T-helper 2 cell (primary cell): ENCODE results near the gene MYO1D.
A peak's percentile ranks its signal among the peaks of the same experiment; 100 is the strongest.
"Not testable (repeated sequence)": the region's sequence is repeated elsewhere in the genome, so short reads cannot be mapped to it uniquely, and the experiment has no call there.

Experiments used
- DNase-seq, 5 experiments: peaks; one replicate each; pipeline versions ENCODE4 v3.0.0 to v3.0.0-alpha.2; 2012 to 2022

MYO1D gene

DNA sequence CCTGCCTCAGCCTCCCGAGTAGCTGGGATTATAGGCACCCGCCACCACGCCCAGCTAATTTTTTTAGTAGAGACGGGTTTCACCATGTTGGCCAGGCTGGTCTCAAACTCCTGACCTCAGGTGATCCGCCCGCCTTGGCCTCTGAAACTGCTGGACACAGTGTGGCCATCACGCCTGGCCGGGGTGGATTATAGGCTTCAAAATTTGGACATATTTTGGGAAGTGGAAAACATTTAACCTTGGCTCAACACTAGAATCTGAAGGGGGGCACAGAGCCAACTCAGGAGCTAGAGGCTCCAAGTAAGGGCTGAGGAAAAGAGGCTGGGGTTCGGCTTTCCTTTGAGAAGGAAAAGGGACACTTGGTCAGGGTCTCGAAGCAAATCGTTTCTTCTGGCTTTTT is 392.3 kb downstream of the MYO1D start:
- DNase-seq = no peak

DNA sequence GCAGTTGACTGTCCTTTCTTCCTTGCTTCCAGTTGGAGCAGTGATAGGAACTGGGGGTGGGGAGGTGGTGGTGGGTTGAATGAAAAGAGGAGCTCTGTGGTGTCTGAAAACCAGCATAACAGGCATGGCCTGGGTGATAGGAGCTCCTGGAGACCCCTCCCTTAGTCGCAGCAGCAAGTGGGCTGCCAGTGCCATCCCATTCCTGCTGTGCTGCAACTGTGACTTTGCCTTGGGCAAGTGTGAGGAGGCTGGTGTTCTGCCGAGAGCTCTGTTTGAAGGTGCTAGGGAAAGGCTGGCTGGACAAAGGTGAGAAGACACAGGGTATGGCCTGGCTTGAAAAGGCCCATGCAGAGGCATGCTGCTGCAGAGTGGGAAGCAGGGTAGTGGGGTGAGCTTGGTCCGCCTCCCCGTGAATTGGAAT is 392.9 kb downstream of the MYO1D start:
- DNase-seq = no peak

DNA sequence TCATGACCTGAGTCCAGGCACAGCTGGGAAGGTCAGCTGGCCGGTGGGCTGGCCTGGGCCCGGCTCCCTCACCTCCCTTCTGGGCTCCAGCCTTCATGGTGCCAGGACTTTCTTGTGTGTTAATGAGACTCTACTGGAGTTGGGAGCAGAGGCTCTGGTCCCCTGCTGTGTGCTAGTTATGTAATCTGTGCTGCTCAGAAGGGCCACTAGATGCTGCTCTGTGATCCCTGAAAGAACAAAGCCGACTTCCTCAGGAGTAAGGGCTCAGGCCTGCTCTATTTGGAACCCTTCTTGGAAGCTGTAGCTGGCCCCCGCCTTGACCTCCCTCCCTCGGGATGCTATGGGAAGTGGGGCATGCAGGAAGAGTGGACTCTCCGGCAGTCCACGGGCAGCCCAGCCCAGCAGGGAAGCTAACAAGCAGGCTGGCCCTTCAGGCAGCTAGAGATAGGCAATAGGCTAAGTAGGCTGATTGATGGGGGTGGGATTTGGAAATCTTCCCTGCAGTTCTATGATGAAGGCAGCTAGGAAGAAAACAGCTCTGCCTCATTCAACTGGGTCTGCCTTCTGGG is 393.4 kb downstream of the MYO1D start:
- peak in 1 of 5 experiments; percentile 53 for DNase-seq

DNA sequence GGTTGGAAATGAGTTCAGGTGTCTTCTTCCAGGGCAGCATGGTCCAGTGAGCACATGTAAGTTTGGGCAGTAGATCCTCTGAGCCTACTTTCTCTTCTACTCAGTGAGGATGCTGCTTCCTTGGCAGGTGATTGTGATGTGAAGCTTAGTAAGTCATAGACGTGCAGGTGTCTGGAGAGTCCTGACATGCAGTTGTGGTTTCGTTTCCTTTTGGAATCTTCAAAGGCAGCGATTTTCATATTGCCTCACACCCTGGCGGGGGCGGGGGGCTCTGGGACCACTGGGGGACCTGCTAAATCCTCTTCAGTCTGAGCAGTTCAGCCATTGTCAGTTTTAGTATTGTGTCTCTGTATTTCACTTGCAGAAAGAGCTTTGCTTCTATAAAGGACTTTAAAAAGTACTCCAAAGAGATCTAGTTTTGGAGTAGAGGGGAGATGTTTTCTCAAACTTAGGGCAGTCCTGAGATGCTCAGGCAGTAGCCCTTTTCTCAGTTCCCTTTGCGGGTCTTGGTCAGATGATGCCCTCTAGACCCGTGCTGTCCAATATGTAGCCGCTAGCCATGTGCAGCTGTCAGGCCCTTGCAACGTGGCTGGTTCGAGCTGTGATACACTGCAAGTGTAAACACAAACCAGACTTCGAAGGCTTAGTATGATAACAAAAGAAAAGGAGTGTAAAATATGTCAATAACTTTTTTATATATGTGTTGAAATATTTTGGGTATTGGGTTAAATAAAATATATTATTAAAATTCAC is 394.2 kb downstream of the MYO1D start:
- no peak for DNase-seq

DNA sequence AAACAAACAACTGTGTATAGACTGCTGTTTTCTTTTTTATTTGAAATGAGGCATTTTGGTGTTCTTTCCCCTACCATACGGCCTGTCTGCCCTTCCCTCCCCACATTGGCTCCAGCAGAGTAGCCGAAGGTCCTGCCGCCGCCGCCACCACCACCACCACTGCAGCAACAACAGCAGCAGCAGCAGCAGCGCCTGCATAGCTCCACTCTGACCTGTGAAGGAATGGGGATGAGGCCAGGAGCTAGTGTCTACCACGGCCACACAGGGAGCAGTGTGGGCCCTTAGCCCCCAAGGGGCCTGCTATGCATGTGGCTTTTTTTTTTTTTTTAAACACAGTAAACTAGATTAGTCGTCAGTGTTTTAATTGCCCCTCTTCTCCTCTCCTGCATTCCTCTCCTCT is 395.7 kb downstream of the MYO1D start:
- DNase-seq = no peak

- no peak for DNase-seq
These were observed 397.8 kb downstream of the MYO1D start for GRCh38 chr17:32479074-32479617.

- DNase-seq = no peak
These were observed 399.7 kb downstream of the MYO1D start for GRCh38 chr17:32477220-32477619.

- DNase-seq = no peak
These were observed 401.7 kb downstream of the MYO1D start for GRCh38 chr17:32475258-32475657.

DNA sequence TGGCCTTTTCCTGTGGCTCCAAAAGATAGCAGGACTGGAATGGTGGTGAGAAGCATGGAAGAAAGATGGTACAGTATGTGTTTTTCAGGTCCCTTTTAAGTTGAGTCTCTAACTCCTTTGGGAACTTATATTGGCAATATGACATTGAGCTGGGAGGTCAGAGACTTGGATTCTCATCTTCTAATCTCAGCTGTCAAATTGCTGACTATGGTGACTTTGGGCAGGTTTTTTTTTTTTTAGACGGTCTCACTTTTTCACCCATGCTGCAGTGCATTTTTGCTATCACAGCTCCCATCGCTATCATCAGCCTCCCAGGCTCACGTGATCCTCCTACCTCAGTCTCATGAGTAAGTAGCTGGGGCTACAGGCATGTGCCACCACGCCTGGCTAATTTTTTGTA is 405.3 kb downstream of the MYO1D start:
- no peak for DNase-seq

- no peak for DNase-seq
These were observed 406.3 kb downstream of the MYO1D start for GRCh38 chr17:32470405-32471167.

DNA sequence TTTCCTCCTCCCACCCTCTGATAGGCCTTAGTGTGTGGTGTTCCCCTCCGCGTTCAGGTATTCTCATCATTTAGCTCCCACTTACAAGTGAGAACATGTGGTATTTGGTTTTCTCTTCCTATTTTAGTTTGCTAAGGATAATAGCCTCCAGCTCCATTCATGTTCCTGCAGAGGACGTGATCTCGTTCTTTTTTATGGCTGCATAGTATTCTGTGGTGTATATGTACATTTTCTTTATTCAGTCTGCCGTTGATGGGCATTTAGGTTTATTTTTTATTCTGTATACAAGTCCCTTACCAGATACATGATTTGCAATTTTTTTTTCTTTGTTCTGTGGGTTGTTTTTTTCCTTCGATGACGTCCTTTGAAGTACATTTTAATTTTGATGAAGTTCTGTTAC is 409.0 kb downstream of the MYO1D start:
- DNase-seq = no peak

- no peak for DNase-seq
These were observed 412.6 kb downstream of the MYO1D start for GRCh38 chr17:32464374-32464773.

DNA sequence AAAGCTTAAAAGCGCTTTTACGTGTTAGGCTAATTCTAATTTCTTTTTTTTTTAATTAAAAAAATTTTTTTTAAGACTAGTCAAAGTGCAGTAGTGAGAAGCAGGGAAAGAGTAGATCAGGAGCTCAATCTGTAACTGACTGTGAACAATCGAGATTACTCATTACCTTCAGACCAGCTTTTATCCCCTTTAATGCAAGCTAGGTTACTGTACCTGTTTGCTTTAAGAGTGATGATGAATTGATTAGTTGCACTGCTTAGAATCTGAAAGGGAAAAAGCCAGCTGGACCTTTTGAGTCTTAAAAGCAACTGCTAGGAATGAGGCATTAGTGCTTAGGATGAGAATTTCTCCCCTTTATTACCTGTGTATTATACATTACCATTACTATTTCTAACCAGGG is 413.6 kb downstream of the MYO1D start:
- no peak for DNase-seq

DNA sequence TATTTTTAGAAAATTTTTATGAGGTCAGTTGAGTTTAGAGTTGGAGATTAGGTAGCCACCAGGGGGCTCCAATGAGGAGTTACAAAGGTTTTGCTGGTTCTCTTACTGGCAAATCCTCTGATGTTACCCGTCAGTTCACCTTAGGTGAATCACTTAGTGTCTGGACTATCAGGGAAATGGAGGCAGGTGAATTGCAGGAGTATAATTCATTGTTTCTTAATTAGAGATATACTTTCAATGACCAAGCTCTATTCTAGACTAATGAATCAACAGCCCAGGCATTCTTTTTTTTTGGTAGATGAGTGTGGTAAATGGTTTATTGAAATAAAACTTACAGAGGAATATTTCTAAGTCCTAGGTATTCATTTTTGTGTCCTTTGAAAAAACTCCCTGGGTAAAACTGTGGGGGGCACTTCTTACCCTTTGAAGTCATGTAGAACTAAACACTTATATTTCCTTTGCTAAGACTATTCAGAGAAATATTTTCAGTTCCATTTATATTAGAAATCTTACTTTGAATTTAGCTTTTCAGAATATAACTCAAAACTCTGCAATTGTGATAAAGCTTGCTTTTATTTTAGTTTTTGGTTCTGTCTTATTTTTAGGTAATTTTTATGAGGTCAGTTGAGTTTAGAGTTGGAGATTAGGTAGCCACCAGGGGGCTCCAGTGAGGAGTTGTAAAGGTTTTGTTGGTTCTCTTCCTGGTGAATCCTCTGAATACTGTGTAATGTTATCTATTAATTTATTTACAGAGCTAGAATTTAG is 414.9 kb downstream of the MYO1D start:
- DNase-seq = peak in 4 of 5 experiments; percentile 32 to 74 (median 48)

GRCh38 chr17:32461498-32461852 is 415.4 kb downstream of the MYO1D start:
- DNase-seq = no peak

GRCh38 chr17:32460054-32460453 is 416.9 kb downstream of the MYO1D start:
- no peak for DNase-seq

GRCh38 chr17:32458371-32458770 is 418.6 kb downstream of the MYO1D start:
- peak in 1 of 5 experiments; percentile 21 for DNase-seq

- no peak for DNase-seq
These were observed 423.6 kb downstream of the MYO1D start for GRCh38 chr17:32453370-32453769.

- DNase-seq = no peak
These were observed 424.6 kb downstream of the MYO1D start for GRCh38 chr17:32452281-32452680.

DNA sequence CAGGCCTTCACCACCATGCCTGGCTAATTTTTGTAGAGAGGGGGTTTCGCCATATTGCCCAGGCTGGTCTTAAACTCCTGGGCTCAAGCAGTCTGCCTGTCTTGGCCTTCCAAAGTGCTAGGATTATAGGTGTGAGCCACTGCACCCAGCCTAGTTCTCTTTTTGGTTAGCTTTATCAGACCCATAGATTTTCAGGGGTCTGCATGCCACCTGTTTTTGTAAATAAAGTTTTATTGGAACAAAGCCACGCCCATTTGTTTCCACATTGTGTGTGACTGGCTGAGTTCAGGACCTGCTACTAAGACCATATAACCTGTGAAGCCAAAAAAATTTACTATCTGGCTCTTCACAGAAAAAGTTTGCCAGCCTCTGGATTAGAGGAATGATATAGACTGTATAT is 425.0 kb downstream of the MYO1D start:
- DNase-seq = no peak

GRCh38 chr17:32450379-32450778 is 426.5 kb downstream of the MYO1D start:
- not testable (repeated sequence) for DNase-seq

DNA sequence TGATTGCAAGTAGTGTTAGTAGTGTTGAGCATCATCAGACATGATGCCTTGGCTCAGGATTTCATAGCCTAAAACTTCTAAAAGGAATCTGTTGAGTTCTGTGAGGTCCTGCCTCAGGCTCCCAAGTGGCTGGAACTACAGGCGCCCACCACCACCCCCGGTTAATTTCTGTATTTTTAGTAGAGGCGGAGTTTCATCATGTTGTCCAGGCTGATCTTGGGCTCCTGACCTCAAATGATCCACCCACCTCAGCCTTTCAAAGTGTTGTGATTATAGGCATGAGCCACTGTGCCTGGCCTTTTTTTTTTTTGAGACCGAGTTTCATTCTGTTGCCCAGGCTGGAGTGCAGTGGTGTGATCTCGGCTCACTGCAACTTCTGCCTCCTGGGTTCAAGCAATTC is 427.0 kb downstream of the MYO1D start:
- no peak for DNase-seq

GRCh38 chr17:32446949-32447348 is 430.0 kb downstream of the MYO1D start:
- DNase-seq = no peak
